HG03175 (cell line): ENCODE data around the gene NSD1.
"Not testable (repeated sequence)": the region's sequence is repeated elsewhere in the genome, so short reads cannot be mapped to it uniquely, and the experiment has no call there.

Experiments used
- ATAC-seq: cut with Tn5 transposase; IDR thresholded peaks from one replicate; pipeline ENCODE4 v1.9.1; 2021; ENCODE audit warnings: mild to moderate bottlenecking, moderate library complexity; ENCODE audit not compliant: unreplicated experiment

NSD1 gene

GRCh38 chr5:177222269-177222668 is 88.7 kb downstream of the NSD1 start:
- no peak for ATAC-seq

- ATAC-seq = no peak
Measured at GRCh38 chr5:177225798-177226197, 92.2 kb downstream of the NSD1 start.

DNA sequence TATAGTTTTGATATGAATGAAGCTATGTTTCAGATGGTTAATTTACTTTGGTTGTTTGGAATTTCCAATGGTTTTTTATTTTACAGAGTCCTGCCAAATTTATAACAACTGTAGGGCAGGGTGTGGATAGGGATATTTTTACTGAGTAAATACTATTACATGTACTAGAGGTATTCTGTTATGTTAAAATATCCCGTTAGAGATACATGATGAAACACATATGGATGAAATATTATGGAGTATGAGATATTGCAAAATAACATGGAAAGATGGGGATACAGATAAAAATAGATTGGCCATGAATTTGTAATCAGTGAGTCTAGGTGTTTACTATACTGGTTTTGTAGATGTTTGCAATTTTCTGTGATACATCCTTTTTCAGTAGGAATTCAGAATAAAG is 93.3 kb downstream of the NSD1 start:
- ATAC-seq = no peak

DNA sequence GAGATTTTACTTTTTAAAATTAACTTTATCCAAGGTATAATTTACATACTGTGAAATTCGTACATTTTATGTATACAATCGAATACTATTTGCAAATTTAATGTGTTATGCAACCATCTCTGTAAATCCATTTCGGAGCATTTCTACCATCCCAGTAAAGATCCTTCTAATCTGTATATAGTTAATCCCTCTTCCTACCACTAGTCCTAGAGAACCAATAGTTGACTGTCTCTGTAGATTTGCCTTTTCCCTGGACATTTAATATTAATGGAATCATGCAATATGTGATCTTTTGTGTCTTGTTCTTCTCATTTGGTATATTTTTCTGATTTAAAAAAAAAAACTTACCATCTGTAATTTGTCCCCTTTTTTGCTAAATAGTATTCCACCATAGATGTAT is 95.2 kb downstream of the NSD1 start:
- ATAC-seq = no peak

DNA sequence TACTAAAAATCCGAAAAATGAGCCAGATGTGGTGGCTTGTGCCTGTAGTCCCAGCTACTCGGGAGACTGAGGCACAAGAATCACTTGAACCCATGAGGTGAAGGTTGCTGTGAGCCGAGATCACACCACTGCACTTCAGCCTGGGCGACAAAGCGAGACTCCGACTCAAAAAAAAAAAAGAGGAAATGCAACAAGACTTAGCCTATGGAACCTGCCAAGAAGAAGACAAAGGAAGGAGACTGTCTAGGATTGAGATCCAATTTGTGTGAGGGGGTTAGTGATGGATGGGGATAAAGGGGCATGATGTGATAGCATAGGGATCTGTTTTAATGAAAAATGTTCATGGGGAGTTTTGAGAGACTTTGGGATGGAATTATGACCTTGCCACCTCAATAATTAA is 97.1 kb downstream of the NSD1 start:
- no peak for ATAC-seq

DNA sequence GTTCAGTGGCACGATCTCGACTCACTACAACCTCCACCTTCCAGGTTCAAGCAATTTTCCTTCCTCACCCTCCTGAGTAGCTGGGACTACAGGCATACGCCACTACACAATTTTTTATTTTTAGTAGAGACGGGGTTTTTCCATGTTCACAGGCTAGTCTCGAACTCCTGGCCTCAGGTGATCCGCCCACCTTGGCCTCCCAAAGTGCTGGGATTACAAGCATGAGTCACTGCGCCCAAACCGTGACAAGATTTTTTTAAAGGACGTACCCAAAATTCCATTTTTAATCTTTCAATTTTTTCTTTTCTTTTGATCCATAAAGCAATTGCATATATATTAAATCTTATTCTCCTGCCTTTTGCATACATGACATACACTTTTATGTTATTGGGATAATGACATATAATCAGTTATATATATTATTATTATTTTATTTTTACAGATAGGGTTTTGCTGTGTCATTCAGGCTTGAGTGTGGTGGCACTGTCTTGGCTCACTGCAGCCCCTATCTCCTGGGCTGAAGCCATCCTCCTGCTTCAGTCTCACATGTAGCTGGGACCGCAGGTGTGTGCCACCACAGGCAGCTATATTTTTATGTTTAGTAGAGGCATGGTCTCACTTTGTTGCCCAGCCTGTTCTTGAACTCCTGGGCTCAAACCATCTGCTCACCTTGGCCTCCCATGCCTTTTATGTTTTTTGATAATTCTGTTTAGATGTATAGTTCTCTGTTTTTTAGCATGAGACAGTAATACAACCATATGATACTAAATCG is 98.1 kb downstream of the NSD1 start:
- ATAC-seq = no peak

GRCh38 chr5:177232358-177232757 is 98.8 kb downstream of the NSD1 start:
- no peak for ATAC-seq

DNA sequence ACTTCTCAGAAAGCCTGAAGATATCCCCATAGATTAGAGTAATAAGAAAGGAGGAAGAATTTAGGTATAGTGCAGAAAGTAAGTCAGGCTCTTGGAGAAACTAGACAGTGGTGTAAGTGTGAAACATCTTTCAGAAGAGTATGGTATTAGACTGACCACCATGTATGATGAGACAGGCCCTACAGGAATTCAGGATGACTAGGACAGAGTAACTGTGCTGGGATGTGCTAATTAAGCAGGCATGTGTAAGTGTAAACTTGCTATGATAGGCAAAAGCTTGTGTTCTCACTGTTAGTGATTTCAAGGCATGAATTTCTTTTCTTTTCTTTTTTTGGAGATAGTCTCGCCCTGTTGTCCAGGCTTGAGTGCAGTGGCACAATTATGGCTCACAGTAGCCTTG is 99.2 kb downstream of the NSD1 start:
- ATAC-seq = no peak

GRCh38 chr5:177233206-177233605 is 99.6 kb downstream of the NSD1 start:
- ATAC-seq = no peak

DNA sequence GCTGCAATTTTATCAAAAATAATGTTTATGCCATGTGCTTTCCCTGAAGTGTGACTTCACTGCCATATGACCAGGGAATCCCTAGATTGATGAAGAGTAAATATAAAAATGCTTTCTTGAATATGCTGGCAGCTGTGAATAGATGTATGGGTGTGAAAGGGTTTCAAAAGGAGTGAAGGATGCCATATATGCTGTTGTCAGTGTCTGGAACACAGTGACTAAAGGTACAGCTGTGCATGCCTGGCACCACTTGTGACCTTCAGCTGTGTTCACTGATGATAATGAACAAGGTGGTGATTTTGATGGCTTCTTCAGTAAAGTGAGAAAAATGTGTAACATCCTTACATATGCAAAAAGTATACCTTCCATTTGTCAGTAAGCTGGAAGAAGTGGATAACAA is 100.2 kb downstream of the NSD1 start:
- ATAC-seq = no peak

GRCh38 chr5:177234841-177235240 is 101.3 kb downstream of the NSD1 start:
- no peak for ATAC-seq

DNA sequence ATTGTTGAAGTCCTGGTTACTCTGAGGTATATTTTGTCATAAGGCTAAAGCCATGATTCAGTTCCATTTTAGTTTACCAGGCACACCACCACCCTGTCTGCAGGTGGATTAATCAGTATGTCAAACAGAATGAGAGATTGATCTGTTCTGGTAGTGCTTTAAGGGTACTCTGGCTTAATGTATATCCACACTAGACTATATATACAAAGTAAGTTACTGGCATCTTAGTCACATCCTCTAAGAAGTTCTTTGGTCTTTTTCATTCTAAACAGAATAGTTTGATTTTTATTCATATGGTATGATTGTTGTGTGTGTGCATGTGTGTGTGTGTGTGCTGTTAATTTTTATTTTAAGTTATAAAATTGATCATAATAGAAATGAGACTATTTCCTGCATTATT is 108.2 kb downstream of the NSD1 start:
- no peak for ATAC-seq

GRCh38 chr5:177242304-177242703 is 108.7 kb downstream of the NSD1 start:
- ATAC-seq = no peak

- ATAC-seq = no peak
Measured at GRCh38 chr5:177249761-177250537, 116.4 kb downstream of the NSD1 start.

- ATAC-seq = no peak
Measured at GRCh38 chr5:177253252-177253651, 119.7 kb downstream of the NSD1 start.

GRCh38 chr5:177256296-177256695 is 122.7 kb downstream of the NSD1 start:
- ATAC-seq = no peak

GRCh38 chr5:177258711-177259110 is 125.1 kb downstream of the NSD1 start:
- ATAC-seq = not testable (repeated sequence)

GRCh38 chr5:177260961-177261360 is 127.4 kb downstream of the NSD1 start:
- no peak for ATAC-seq

DNA sequence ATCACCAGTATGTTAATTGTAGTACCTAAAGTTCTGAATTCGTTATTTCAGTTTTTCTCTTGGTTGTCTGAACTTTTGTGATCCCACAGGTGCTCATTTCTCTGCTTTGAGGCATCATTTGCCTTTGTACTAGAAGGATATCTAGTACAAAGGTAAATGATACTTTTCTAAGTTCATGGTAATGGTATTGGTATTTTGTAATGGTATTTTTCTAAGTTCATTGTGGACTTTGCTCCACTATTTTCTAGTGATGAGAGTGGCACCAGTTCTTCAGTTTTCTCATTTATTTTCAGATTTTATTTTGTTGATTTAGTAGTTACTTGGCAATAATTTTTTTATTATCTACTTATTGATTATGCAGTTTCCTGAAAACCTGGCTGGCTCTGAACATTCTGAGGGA is 127.9 kb downstream of the NSD1 start:
- no peak for ATAC-seq

DNA sequence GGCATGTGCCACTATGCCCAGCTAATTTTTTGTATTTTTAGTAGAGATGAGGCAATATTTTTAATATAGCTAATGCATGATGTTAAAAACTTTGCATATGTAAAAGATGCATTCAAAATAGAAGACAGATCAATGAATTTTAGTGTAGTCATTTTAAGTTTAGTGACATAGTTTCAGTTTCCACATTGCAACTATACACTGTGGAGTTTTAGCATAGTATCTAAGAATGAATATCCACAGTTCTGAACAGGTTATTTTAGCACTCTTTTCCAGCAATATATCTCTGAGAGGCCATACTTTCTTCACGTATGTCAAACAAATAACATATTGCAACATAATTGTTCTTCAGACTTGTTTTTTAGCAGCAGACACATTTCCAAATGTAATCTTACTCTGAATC is 130.6 kb downstream of the NSD1 start:
- ATAC-seq = no peak

GRCh38 chr5:177265395-177265794 is 131.8 kb downstream of the NSD1 start:
- no peak for ATAC-seq

DNA sequence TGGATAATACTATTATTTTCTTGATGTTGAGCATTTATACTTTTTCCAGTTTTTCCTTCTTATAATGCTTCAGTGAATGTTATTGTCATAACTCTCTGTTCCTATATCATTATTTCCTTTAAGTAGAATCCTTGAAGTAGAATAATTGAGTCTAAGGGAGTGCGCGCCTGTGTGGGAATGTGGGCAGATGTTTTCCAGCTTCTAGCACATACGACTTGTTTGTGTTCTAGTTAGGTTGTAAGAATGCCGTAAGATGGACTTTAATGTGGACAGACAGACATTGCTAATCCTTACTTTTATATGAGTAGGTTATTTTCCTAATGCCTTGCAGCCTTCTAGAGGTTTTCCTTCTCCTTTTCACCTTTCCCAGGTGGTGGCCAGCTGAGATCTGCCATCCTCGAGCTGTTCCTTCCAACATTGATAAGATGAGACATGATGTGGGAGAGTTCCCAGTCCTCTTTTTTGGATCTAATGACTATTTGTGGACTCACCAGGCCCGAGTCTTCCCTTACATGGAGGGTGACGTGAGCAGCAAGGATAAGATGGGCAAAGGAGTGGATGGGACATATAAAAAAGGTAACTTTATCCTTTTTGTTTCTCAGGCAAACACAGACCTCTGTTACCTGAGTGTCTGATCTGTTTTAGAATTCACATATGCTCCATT is 135.8 kb downstream of the NSD1 start:
- no peak for ATAC-seq
